ENCODE results near the gene PRSS12. TPM values are rescaled to one million over a fixed set of nuclear protein-coding genes. Genes with fewer than 3 reads are reported as not detected.

Gene PRSS12
- total RNA-seq, 1 donor from 2014 or later = not detected

DNA sequence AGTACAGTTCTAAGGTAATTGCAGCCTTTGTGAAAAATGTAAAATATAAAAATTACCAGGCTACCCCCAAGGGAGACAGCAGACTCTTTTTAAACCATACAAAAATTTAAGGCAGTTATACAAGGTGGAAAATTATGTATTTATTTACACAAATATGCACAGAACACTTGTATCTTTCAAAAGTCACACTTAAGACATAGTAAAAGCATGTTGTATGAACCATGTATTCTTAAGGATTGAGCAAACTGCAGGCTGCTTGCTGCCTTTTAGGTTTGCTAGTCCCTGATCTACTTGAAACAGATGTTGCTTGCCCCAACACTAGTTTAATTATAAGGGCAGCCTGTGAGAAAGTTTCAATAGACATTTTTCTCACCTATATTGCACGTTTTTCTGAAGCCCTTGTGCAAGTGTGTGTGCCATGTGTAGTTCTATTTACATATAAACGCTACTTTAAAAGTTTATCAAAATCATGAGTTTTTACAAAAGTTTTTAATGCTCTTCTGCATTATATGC lies 72.8 kb downstream of the PRSS12 start:
- intact Hi-C loops (cut with micrococcal nuclease) = loop anchor here (1.0 to 10.0 kb wide), 6 partner anchors 555 to 1347 kb away; partner anchors contain the start of genes PDE5A and USP53

DNA sequence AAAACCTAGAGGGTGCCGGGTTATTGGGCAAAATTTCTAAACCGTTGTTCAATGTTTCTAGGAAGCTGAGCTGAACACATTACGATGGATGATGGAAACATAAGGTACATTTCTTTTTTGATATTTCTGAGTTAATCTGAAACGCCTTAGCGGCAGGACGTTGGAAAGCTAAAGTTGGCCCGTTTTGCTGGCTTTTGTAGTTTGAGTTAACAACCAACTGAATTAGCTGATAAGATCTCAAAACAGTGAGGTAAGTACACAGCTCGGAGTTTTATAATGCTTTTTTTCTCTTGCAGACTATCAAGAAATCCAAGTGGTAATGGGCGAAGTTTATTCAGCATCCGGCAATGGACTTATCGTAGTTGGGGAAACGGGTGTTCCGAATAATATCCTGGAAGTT lies 73.5 kb downstream of the PRSS12 start:
- intact Hi-C loops (cut with micrococcal nuclease) = loop anchor here (1.0 to 10.0 kb wide), 6 partner anchors 555 to 1348 kb away; partner anchors contain the start of genes PDE5A and USP53

- intact Hi-C loops (cut with micrococcal nuclease) = loop anchor here (1.0 to 10.0 kb wide), 12 partner anchors 8 to 1788 kb away; partner anchors contain the start of genes MAD2L1, METTL14, PDE5A and USP53
Measured at GRCh38 chr4:118278473-118279274, 74.1 kb downstream of the PRSS12 start.

DNA sequence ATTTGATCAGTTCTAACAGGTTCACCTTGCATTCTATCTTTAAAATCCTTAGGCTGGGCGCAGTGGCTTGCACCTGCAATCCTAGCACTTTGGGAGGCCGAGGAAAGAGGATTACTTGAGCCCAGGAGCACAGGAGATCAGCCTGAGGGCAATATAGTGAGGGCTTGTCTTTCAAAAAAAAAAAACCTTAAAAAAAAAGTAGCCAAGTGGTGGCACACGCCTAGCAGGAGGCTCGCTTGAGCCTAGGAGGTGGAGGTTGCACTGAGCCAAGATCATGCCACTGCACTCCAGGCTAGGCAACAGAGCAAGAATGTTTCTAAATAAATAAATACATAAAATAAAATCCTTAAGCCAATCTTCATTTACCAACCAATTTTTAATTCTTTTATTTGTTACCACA lies 75.6 kb downstream of the PRSS12 start:
- intact Hi-C loops (cut with micrococcal nuclease) = loop anchor here (5.0 to 10.0 kb wide), 3 partner anchors 690 to 1350 kb away; partner anchors contain the start of gene PDE5A

DNA sequence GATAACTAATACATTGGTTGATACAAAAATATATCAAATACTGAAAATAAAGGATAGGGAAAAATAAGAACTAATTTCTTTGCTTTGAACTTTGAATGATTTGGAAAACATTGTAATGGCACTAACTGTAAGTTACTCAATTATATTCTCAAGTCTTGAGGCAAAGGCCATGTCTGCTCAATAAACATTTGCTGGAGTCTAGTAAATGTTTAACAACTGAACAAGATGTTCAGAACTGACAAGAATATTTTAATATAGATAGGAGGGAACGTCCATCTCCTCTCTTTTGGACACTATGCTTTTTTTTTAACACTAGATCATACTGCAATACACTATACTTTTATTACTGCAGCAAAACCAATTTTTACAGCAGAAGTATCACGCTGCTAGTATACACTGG lies 76.2 kb downstream of the PRSS12 start:
- intact Hi-C loops (cut with micrococcal nuclease) = loop anchor here (5.0 to 10.0 kb wide), 3 partner anchors 691 to 1351 kb away; partner anchors contain the start of gene PDE5A

GRCh38 chr4:118273642-118274041 lies 79.2 kb downstream of the PRSS12 start:
- intact Hi-C loops (cut with micrococcal nuclease) = loop anchor here (10.0 kb wide), 1 partner anchor 1181 kb away; no protein-coding TSS in a partner anchor

DNA sequence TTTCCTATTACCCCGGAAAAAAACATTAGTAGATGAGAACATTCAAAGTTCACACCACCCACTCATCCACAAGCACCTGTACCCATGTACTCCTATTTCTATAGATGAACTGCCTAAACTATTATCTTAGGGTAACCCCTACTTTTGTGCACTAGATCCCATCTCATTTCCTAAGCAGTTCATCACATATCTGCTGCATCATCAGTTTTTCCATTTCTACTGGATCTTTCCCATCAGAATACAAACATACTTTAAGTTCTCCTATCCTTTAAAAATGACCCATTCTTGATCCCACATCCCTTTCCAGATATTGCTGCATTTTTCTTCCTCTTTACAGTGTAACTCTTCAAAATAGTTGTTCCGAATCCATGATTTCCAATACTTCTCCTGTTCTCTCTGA lies 81.0 kb downstream of the PRSS12 start:
- intact Hi-C loops (cut with micrococcal nuclease) = loop anchor here (10.0 kb wide), 1 partner anchor 1183 kb away; no protein-coding TSS in a partner anchor

- intact Hi-C loops (cut with micrococcal nuclease) = loop anchor here (1.0 to 10.0 kb wide), 5 partner anchors 8 to 1912 kb away; no protein-coding TSS in a partner anchor
Measured at GRCh38 chr4:118270492-118270891, 82.3 kb downstream of the PRSS12 start.

- intact Hi-C loops (cut with micrococcal nuclease) = no loop called here
Measured at GRCh38 chr4:118268780-118269179, 84.0 kb downstream of the PRSS12 start.

DNA sequence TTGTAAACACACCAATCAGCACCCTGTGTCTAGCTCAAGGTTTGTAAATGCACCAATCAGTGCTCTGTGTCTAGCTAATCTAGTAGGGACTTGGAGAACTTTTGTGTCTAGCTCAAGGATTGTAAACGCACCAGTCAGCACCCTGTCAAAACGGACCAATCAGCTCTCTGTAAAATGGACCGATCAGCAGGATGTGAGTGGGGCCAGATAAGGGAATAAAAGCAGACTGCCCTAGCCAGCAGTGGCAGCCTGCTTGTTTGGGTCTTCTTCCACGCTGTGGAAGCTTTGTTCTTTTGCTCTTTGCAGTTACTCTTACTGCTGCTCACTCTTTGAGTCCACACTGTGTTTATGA lies 86.7 kb downstream of the PRSS12 start:
- intact Hi-C loops (cut with micrococcal nuclease) = loop anchor here (1.0 kb wide), 1 partner anchor 12 kb away; no protein-coding TSS in a partner anchor

DNA sequence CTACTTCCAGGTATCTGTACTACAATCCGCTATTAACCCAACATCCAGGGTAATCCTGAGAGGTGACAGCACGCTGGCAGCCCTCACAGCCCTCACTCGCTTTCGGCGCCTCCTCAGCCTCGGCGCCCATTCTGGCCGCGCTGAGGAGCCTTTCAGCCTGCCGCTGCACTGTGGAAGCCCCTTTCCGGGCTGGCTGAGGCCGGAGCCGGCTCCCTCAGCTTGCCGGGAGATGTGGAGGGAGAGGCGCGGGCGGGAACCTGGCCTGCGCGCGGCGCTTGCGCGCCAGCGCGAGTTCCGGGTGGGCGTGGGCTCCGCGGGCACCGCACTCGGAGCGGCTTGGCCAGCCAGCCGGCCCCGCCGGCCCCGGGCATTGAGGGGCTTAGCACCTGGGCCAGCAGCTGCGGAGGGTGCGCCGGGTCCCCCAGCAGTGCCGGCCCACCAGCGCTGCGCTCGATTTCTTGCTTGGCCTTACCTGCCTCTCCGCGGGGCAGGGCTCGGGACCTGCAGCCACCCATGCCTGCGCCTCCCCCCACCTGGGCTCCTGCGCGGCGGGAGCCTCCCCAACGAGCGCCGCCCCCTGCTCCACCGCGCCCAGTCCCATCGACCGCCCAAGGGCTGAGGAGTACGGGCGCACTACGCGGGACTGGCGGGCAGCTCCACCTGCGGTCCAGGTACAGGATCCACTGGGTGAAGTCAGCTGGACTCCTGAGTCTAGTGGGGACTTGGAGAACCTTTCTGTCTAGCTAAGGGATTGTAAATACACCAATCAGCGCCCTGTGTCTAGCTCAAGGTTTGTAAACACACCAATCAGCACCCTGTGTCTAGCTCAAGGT lies 87.3 kb downstream of the PRSS12 start:
- intact Hi-C loops (cut with micrococcal nuclease) = loop anchor here (1.0 kb wide), 1 partner anchor 13 kb away; no protein-coding TSS in a partner anchor

DNA sequence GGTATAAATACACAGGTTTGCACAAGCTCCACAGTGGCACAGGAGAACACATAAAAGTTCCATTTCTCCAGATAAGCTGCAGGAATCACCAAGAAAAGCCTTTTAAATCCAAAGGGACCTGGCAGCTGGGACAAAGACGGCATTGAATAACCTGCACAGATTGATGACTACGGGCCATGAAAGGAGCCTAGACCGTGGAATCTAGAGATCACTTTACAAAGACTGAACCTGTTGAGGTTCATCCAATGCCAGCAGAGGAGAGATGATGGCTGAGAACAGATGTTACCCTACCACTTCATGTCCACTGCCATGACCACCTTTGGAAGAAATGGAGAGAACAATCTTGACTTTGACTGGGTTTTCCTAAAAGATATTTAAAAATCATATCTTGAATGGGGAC lies 88.7 kb downstream of the PRSS12 start:
- intact Hi-C loops (cut with micrococcal nuclease) = no loop called here

DNA sequence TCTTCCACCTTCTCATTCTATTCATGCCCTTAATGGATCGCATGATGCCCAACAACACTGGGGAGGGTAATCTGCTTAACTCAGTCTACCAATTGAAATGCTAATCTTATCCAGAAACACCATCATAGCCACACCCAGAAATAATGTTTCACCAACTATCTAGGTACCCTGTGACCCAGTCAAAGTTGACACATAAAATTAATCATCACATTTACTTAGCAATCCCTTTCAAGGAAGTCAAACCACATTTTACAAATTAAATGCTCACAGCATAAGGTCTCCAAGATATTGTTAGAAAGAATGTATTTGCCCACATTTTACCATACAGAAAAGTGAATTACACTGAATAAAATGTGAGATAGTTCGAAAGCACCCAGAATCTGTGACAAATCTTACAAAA lies 92.5 kb downstream of the PRSS12 start:
- intact Hi-C loops (cut with micrococcal nuclease) = no loop called here

DNA sequence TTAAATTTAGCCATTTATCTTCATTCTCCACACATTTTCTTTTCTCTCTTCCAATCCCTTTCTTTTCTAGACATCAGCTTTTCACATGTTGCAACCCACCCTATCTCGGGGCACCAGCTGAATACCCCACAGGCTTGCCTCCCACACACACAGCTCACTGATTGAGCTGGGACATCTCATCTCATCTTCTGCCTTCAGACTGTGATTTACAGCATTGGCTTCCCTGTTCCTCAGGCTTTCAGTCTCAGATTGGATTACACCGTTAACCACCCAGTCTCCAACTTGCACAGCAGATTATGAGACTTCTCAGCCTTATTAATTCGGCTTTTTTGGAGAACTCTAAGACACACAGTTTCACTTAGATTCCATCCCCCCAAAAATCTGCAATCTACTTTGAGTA lies 93.7 kb downstream of the PRSS12 start:
- intact Hi-C loops (cut with micrococcal nuclease) = no loop called here

DNA sequence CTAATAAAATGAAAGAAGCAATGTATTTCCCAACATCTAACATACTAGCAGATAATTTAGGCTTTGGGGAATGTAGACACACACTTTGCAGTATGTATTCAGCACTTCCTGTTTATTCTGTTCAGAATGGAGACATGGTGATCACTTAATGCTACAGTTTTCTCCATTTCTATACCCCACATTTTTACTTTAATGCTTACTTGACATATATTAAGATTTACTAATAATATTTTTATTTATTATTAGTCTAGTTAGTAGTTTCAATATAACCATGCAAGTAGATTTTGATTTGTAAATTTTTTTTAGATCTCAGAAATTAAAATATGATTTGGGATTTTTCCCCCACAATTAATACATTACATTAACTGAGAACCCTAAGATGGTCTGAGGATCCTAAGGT lies 98.4 kb downstream of the PRSS12 start:
- intact Hi-C loops (cut with micrococcal nuclease) = no loop called here

- intact Hi-C loops (cut with micrococcal nuclease) = no loop called here
Measured at GRCh38 chr4:118249890-118250289, 102.9 kb downstream of the PRSS12 start.

DNA sequence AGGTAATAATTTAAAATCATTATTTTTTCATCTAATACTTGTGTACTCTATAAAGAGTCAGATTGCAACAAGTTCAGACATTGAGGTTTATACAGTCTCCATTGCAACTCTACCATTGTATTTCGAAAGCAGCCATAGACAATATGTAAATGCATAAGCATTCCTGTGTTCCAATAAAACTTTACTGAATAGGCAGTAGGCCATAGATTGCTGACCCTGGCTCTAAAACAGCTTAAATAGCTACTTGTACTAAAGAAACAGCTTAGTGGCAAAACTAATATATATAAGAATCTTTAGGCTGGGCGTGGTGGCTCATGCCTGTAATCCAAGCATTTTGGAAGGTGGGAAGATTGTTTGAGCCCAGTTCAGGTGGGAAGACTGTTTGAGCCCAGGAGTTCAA lies 115.3 kb downstream of the PRSS12 start:
- intact Hi-C loops (cut with micrococcal nuclease) = no loop called here

- intact Hi-C loops (cut with micrococcal nuclease) = no loop called here
Measured at GRCh38 chr4:118235566-118236120, 117.2 kb downstream of the PRSS12 start.

Measured in T-helper 1 cell treated with Interleukin-12 subunit alpha and Interleukin-12 subunit beta and Interleukin-4 antibody, amounts not matched to agents 30 ng/mL and 1 ng/mL, for 36 hours (primary cell).